ENCODE measurements around the gene PAX4. TPM values are rescaled to one million over a fixed set of nuclear protein-coding genes. Genes with fewer than 3 reads are reported as not detected.
"Not testable (repeated sequence)": the region's sequence is repeated elsewhere in the genome, so short reads cannot be mapped to it uniquely, and the experiment has no call there.

The PAX4 gene
- polyA plus RNA-seq, 10 donors: not detected

DNA sequence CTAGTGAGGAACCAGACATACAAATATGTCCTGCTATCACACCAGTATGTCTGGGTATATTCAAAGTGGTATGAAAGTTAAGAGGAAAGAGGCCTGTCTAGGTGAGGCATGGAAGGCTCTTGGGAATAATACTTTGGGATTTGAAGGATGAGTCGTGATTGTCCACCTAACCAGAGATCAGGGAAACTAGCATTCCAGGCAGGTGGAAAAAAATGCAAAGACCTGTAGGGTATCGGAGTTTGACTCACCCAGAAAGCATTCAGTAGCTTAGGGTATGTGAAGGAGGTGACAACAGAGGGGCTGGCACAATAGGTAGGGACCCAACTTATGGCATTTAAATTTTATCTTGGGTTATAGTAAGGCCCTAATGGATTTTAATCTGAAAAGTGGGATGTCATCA, 31.6 kb downstream of the PAX4 start:
- no peak for DNase-seq

DNA sequence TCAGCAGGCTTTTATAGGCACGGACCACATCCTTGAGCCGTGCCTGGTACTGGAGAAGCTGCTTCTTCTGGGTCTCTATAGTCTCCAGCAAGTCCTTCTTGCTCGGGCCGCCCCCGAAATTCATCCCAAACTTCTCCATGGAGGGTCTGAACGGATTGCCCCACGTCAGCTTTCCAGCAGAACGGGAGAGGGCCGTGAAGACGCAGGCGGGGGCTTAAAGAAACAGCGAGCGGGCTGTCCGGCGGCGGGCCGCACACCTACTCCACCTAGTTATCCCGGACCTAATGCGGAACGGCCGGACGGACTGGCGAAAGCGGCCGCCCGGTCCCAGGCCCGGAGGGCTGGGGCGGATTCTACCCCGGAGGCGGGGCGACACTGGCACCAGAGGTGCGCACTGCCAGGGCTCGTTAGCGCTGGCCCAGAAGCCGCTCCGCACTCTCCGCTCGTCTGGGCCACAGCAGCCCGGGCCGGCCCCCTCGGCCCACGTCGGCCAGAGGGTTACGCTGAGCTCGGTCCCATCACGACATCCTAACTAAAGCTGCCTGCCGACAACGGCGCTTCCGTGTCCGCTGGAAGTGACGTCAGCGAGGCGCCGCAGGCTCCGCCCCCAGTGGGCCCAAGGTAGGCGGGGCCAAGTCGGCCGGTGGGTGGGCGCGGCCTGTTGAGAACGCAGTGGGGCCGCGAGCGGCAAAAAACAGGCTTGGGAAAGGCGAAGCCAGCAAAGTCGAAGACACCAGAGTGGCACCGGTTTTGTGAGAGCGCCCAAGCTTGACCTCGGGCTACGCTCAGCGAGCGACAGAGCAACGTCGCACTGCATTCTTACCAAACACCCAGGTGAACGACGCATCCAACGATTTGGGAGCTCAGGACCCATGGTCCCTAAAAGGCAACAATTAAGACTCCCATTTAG, 32.6 kb downstream of the PAX4 start, which contains the start of gene GCC1:
TSS of gene GCC1 (minus strand) at position 553 of the 910 bp plus-strand sequence. CDS start at position 139, 414 bp downstream.
- DNase-seq: peak; percentile 89 to 97 (median 94)

DNA sequence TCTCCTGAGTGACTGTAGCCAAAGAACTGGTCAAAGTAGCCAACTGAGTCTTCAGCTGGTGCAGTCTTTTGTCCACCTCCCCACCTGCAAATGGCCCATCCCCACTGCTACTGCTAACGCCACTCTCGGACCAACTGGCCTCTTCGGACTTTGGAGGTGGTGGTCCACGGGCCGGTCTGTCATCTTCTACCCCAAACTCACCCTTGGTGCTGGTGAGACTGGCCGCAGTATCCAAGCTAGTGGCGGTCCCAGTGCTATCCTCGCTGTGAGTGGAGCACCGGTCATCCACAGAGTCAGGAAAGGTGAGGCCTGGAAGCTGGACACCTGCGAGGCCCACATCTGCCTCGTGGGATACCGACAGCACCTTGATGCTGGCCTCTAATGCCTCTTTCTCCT, 33.3 kb downstream of the PAX4 start:
- DNase-seq: no peak

DNA sequence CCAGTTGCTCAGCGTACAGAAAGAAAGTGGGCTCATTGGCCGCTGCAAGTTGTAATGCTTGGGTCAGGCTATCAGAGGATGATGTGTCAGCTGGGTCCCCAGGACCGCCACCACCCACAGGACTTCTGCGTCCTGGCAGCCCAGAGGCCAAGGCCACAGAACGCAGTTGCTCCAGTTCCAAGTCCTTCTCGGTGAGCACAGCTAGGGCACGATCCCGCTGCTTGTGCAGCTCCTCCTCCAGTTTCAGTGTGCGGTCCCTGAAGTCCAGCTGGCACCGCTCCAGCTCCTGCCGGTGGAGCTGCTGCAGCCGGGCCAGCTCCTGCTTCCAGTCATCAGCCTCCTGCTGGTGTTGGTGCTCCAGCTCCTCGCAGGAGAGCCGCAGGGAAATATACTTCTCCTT, 35.6 kb downstream of the PAX4 start:
- DNase-seq: no peak

DNA sequence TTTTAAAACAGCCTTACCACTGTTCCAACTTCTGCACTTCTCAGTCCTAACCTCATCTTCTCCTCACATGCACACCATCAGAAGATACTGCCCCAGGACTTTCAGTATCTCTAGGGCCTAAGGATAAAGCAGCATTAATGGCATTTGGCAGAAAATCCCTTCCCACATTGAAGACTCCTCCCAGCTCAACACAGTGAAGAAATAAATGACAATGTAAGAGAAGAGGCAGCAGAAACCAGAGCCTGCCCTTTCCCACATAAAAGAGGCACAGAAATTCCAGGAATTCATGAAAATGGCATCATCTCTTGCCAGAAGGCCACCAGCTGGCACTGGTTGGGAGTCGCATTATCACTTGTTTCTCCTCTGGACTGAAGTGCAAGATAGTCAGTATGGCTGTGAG, 36.2 kb downstream of the PAX4 start:
- DNase-seq: no peak

DNA sequence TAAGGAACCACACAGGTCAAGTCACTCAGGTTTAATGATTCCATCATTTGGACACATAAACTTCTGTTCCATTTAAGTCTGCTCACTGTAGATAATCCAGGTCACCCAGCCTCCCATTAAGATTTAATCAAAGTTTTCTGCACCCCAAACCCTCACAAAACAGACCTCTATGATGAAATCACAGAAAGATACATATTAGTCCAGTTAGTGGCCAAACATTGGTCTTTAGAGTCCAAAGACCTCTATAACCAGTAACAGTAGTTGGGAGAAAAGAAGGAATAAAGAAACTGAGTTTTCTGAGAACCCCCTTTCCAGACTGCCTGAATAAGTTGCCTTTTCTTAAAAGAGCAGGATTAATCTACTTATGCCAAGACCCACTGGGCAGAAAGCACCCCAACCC, 37.3 kb downstream of the PAX4 start:
- DNase-seq: no peak

DNA sequence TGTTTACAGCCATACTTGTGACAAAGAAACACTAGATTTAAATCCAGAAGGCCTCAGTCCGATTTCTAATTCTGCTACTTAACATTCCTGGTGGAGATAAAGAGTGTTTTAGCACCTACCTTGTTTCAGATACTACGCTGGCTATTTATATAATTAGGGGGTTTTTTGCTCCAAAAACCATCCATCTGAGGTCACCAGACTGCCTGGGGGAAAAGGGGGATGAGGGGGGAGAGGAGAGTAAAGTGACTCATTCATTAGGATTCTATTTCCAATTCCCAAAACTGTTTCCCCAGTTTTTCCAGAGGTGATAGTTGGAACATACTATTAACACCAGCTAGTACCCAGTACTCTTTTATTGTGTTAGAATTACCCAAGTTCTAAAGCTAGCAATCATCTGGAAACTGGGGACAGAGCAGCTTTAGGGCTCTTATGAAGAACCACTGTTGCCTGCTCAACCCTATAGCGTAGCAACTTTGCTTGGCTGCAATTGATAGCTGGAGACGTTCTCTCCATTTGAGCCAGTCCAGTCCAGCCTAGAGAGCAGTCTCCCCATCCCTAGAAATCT, 39.1 kb downstream of the PAX4 start:
- DNase-seq: no peak

DNA sequence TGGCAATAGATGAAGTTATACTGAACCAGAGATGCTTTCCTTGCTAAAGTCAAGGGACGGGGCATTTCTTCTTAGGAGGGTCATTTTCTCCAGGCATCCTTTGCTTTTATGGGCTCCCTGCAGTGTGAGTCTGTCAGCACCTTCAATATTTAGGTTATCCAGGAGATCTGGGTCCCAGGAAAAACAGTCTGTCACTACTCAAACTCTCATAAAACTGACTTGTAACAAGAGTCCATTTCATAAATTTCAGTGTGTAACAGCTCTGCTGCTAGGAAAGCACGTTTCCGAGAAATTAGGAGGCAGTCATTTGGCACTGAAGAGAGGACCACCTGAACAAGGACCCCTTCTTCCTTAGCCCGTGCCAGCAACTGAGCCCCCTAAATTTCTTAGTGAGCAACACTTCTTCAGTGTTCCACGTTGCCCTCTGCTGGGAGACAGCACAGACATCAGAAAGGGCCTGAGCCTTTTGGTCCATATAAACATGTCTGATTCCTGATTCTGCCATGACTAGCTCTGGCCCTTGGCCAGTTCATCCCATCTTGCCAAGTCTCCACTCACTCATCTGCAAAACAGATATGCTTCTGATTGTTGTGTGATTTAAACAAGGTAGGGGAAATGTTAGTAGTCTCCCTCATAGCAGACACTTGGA, 39.8 kb downstream of the PAX4 start:
- no peak for DNase-seq

DNA sequence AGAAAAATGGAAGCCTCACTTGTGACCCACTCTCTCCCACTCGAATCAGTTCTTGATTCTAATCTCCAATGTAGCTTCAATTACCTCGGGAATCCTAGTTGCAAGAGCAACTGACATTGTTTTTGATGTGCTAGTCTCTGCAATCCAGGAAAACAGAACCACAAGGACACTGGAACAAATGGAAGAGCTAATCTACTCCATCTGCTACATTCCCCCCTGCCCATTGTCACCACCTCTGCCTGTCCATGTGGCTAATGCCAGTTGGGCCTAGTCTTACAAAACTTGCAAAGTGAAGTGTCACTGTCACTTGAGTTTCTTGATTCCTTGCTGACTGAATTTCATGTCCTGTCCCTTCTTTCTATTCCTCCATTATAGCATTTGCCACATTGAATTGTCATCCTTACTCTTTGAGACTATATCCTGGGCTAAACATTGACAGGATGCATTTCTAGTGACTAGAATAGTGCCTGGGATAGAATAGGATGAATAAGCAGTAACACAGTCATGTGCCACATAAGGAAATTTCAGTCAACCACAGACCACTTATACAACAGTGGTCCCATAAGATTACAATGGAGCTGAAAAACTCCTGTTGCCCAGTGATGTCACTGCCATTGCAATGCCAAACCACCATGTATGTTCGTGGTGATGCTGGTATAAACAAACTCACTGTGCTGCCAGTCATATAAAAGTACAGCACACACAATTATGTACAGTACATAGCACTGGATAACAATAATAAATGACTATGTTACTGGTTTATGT, 46.0 kb downstream of the PAX4 start:
- DNase-seq: no peak

DNA sequence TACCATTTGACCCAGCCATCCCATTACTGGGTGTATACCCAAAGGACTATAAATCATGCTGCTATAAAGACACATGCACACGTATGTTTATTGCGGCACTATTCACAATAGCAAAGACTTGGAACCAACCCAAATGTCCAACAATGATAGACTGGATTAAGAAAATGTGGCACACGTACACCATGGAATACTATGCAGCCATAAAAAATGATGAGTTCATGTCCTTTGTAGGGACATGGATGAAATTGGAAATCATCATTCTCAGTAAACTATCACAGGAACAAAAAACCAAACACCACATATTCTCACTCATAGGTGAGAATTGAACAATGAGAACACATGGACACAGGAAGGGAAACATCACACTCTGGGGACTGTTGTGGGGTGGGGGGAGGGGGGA, 49.9 kb downstream of the PAX4 start:
- DNase-seq: not testable (repeated sequence)

DNA sequence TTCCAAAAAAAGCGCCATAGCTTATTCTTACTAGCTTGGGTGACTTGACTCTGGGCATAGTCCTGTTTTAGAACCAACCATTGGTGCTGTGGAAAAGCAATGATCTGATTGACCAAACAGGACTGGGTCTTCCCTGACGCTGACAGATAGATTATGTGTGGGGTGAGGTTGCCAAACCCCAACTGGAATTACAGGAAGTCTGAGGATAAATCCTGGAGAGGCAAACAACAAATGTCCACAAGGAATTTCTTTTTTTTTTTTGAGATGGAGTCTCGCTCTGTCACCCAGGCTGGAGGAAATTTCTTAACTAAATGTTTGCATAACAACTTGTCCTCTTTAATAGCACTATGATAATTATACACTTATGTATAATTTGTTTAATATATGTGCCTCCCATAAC, 51.7 kb downstream of the PAX4 start:
- DNase-seq: no peak

Other genes starting within 250 kb of the PAX4 start
- gene ZNF800, start 225.4 kb downstream of the PAX4 start, polyA plus RNA-seq (ENCODE audit: insufficient read length in 10 of 10): 10 to 100 TPM in 9 of 10 donors, 1 to 10 TPM in 1; 9.7 to 17.1 (median 13.2) TPM
- gene GCC1, start 32.5 kb downstream of the PAX4 start, polyA plus RNA-seq (ENCODE audit: insufficient read length in 10 of 10): 10 to 100 TPM in 1 of 10 donors, 1 to 10 TPM in 9; 7.4 to 10.5 (median 7.9) TPM
- gene ARF5, start 29.7 kb downstream of the PAX4 start, polyA plus RNA-seq (ENCODE audit: insufficient read length in 10 of 10): 100 to 1,000 TPM in 8 of 10 donors, 10 to 100 TPM in 2; 97.1 to 163 (median 120) TPM
- under 1 TPM in 6 of 10 donors, not detected in 4; 0.17 to 0.23 (median 0.20) TPM for gene FSCN3, start 24.4 kb downstream of the PAX4 start, polyA plus RNA-seq (ENCODE audit: insufficient read length in 10 of 10)
- 100 to 1,000 TPM in 4 of 10 donors, 10 to 100 TPM in 6; 79.0 to 120 (median 98.4) TPM for gene SND1, start 34.1 kb upstream of the PAX4 start, polyA plus RNA-seq (ENCODE audit: insufficient read length in 10 of 10)